HG02588 (cell line): ENCODE measurements around the gene DTNB.

Experiments
- ATAC-seq: cut with Tn5 transposase; IDR thresholded peaks from one replicate; pipeline ENCODE4 v1.9.1; 2021; ENCODE audit warnings: mild to moderate bottlenecking, moderate library complexity; ENCODE audit not compliant: unreplicated experiment

DTNB gene

DNA sequence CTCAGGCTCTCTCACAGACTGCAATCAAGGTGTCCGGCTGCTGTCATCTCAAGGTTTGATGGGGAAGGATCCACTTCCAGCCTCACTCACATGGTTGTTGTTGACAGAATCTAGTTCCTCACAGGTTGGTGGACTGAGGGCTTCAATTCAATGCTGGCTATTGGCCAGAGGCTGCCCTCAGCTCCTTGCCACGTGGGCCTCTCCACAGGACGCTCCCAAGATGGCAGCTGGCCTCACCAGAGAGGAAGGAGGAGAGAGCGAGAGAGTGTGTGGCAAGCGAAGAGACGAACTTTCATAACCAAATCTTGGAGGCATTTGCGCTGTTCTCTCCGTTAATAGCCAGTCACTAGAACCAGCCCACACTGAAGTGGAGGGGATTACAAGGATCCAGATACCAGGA is 318.1 kb downstream of the DTNB start:
- no peak for ATAC-seq

DNA sequence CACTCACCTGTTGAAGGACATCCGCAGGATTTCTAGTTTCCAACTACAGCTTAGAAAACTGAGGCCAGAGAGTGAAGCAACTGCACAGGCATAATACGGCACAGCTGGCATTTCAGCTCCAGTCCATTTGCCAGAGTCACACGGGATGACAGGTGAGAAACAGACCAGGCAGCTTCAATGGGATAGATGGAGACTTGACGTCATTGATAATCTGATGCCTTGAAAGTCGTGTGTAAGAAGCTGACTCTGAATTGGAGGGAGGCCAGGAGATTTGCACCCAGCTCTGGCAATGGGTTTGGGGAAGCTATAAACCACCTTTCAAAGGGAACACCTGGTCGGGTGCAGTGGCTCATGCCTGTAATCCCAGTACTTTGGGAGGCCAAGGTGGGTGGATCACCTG is 319.3 kb downstream of the DTNB start:
- ATAC-seq: no peak

DNA sequence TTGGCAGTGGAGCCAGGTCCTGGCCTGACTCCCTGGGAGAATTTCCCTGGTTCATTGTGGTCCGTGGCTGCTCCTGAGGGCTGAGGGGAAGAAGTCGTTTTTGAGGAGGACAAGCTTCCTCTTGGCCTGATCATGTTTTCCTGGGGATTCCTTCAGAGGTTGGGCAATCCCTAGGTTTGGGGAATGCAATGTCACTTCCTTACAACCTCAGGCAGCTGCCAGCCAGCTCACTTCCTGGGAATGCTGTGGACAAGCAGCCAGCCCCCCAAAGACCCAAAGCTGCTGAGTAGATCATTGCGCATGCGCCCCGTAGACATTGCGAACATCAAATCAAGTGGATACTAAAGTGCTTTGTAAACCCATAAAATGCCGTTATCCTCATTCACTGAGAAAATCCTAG is 324.0 kb downstream of the DTNB start:
- ATAC-seq: no peak

DNA sequence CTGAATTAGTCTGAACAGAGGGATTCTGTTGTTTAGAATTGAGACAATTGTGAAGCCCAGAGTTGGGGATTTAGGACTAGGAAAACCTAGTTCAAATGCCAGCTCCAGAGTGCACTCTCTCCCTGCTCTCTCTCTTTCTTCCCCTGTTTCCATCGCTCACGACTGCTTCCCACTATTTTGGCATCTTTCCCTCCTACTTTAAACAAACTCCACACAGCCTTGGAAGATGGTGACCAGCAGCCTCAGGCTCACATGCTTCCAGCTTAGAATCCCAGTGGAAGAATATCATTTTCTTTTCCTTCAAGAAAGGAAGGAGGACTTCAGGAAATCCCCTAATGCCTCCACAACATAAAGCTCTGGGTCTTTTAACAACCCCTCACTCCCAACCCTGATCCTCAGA is 325.5 kb downstream of the DTNB start:
- no peak for ATAC-seq

DNA sequence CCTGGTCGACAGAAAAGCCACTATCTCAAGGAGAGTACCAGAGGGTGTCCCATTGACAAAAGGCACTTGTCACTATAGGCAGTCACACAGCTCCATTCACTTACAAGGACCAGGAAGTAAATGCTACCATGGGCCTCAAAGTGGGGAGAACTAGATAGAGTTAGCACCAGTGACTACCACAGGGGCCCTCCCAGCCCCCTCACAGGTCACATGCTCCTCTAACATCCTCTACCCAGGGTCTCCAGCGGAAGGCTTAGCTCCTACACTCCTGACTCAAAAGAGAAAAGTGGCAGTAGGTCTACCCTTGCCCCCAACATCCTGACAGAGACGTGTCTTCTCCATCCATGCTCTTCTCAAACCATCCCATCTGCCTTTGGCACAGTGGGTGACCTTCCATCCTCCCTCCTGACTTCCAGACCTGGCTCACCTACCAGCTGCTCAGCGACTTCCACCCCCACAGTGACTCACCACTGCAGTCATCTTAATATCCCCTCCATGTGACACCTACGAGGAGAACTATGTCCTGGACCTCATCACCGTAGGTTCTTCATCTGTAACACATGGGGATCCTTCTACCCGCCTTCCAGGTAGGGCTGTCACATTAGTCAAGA is 326.1 kb downstream of the DTNB start:
- no peak for ATAC-seq

DNA sequence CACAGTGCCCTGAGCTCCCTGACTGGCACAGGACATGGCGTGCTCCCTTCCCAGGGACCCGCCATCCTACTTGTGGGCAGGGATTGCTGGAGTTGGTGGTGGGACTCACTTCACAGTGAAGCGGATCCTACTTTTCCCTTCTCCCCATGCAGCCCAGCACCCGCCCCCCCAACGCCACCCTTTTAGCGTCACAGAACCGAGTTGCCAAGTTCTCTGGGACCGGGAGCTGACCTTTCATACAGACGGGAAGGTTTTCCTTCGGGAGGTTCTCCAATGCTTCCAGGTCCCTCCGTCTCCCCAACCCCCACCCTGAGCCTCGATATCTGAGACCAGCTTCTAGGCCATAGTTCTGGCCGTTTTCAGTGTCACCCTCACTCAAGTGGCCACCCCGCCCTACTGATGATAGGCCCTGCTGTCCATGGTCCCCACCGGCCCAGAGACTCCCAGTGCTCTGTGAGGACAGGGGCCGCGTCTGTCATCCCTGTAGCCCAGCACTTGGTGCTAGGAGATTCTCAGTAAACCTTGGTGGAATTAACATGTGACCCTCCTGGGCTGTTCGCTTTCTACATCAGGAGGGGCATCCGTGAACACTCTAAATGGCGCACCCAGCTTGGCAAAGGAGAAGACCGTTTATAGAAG is 330.1 kb downstream of the DTNB start:
- ATAC-seq: no peak

DNA sequence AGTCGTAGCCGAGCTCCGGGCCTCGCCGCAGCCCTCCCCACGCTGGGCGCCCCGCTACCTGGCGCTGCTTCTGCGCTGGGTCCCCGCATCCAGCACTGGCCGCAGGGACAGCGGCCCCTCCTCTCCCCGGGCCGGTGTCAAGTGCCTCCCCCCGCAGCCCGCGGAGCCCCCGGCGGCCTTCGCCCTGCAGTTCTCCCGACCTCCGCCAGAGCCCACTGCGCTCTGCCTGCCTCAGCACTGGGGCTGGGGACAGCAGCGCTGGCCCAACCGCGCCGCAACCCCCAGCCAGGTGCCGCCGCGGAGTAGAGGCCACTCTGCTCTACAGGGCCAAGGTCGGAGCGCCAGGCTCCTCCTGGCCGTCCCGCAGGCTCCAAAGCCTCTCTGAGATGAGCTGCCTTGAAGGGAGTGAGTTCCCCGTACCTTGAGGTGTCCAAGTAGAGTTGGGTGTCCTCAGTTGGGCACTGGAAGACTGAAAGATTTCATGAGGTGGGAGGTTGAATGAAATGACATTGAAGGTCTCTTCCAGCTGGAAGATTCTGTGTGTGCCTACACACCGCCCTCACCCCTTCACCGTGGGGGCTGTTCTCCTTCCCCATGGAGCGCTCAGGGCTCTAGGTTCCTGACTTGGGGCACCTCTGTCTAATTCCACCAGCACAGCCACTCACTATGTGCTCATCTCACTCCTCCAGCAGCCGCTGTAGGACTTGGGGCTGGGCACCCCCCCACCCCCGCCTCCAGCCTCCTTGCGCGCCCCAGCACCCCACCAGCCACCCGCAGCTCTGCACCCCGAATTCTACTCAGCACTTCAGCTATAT is 330.8 kb downstream of the DTNB start:
- peak; percentile 62 for ATAC-seq

DNA sequence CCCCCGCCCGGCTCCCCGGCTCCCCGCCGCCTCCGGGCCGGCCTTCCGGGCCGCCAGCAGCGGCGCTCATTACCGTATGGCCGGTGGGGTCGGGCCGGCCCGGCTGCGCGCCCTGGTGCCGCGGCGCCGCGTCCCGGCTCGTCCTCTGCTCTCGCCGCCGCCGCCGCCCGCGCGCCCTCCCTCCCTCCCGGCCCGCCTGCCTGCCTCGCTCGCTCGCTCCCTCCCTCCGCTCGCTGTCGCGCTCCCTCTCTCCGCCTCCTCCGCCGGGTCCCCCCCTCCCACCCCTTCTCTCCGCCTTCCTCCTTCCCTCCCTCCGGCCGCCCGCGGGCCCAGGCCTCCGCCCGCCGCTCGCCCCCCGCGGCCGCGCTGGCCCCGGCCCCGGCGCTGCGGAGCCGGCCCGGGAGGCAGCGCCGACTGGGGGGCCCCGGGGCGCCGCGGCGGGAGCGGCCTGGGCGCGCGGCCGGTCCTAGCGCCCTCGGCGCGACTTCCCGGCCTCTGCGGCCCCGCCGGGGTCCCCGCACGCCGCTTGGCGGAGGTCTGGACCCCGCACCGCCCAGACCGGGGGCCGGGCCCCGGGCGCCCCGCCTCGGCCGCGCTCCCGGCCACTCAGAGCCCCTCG is 331.5 kb downstream of the DTNB start, which contains the start of gene DNMT3A:
Gene DNMT3A (minus strand): TSS at position 173 of the 619 bp plus-strand sequence. CDS start 27,941 bp downstream, outside the sequence.
- peak; percentile 34 for ATAC-seq

DNA sequence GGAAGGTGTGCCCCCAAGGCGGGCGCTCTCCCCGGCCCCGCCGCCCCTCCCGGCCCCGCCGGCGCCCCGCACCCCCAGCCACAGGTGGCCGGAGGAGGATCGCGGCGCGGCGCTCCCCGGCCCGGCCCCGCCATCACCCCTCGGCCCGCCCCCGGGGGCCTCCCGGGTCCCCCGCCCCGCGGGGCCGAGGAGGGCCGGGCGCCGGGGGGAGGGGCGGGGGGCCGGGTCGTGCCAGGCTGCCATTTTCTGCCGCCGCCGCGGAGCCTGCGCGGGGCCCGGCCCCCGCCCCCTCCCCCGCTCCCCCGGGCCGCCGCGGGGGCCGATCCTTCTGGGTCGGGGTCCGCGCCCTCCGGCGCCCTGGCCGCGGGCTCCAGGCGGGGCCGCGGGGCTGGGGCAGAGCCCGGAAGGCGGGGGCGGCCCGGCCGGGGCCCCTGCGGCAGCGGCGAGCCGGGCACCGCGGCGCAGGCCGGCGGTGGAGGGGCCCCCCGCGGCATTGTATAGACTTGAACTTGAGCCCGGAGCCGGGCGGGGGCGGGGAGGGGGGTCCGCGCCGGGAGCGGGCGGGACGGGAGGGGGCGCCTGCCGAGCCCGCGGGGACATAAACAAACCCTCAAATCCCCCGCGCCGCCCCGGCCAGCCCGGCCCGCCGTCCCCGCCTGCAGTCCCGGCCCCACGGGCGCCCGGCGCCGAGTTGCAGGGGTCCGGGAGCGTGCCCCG is 332.2 kb downstream of the DTNB start:
- ATAC-seq: peak; percentile 28

DNA sequence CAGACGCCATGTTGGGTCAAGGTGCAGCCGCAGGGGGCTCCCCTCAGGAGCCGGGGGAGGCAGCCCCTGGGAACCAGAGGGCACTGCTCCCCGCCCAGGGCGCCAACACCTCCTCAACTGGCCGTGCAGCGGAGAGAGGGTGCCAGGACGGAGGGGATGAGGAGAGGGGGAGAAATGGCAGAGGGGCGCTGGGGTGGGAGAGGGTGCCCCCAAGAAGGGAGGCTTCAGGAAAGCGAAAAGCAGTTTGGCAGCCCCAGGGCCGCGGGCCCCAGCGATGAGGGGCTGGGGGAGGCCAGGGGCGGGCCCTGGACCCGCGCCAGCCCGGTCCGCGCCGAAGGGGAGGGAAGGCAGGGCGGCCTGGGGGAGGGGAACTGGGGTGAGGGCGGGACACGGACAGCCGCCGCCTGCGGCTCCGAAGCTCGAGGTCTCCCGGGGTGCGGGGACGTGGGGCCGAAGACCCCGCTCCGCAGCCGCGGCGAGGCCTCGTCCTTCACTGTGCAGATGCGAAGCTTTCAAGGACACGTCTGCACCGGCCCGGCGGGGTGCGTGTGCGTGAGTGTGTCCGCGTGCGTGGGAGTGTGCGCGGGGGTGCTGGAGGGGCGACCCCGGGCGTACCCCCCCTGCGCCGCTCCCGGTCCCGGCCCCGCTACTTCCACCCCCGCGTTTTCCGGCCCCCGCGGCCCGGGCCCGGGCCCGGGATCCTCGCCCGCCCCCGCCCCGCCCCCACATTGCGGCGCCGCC is 333.0 kb downstream of the DTNB start:
- peak; percentile 1 for ATAC-seq

DNA sequence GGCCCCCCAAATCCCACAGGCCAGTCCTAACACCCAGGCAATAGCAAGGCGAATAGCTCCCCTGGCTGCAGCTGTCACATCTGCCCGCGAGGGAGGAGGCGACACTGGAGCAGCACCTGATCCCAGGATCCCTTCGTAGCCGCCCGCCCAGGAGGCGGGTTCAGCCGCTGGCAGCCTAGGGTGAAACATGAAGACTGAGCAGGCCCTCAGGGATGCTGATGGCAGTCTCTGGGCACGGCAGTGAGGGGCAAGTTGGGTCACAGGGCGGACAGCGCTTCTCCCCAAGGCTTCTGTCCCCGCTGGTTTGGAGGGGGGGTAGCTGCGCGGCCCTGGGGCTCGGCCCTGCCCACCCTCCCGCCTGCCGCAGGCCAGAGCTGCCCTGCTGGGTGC is 333.6 kb downstream of the DTNB start:
- no peak for ATAC-seq

DNA sequence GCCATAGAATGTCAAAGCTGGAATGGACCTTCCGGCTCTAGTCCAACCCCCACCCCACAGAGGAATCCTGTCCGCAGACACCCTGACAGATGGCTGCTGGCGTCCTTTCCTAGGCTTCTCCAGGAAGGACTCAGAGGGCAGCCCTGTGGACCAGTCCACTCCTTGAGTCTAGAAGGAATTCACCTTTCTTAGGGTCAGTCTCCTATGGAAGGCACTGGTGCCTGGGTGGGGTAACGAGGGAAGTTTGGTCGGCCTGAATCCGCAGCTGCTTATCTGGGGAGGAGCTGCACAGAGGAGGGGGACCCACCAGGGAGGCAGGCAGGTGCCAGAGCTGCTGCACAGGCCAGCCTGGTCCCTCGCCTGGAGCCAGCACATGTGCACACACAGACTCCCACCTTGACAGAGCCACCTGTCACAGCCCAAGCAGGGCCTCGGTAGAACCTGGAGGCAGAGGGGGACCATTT is 334.1 kb downstream of the DTNB start:
- ATAC-seq: no peak

DNA sequence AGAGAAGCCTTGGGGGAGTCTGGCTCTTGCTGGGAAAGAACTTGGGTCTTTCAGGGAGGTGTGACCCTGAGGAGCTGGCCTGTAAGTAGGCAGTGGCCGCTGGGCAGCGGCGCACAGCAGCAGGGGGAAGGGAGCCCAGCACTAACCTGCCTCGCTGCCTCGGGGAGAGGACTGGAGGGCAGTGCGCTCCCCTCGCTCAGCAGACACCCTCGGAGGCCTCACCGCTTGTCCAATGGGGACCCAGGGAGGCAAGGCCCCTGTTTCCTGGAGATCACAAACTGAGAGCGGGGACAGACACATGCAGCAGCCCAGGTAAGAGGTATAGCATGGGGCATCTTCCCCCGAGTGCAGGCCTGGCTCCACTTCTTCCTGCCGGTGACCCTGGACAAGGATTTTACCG is 335.0 kb downstream of the DTNB start:
- ATAC-seq: no peak

DNA sequence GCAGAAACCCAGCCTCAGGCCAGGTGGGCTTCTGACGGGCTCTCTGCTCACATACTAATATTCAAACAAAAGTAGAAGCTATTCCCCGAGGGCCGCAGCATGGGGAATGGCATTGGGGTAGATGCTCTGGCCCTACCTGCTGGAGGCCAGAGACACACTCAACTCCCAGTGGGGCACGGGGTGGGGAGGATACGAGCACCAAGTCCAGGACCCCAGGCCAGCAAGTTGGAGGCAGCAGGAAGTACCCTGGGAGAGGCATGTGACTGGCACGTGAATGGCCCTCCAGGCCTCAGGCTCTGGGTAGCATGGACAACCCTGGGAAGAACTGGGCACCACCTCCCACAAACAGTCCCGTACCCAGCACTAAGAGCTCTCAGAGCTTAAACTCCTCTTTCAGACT is 335.5 kb downstream of the DTNB start:
- ATAC-seq: no peak

DNA sequence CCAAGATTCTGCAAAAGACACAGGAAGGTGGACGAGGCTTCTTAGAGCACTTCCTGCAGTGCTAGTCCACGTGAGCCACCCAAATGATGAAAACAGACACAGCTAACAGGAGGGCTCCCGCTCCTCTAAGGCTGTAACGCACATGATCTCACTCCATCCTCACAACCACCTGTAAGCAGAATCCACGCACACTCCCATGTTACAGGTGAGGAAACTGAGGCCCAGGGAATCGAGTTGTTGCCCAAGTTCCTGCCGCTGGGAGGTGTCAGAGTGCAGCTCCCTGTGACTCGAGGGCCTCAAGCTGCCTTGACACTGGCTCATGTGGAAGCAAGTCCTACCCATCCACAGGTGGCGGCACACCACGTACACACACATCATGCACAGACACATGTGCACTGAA is 336.1 kb downstream of the DTNB start:
- no peak for ATAC-seq

DNA sequence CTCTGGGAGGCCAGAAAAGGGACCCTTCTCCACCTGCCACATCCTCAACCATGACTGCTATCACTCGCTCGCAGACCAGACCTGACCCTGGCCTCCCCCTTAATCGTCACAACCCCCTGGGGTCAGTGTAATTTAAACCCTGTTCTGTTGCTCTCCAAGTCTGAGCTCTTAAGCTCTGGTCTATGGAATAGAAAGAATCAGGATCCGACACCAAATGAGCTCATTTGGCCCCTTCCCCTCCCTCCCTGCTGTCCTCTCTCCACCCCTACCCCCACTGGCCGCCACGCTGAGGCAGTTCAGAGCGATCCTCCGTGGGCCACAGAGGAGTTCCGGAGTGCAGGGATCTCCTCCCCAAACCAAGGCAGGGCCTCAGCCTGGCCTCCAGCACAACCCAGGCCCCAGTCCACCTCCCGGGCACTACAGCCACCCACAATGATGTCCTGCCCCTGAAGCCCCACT is 337.0 kb downstream of the DTNB start:
- ATAC-seq: no peak

DNA sequence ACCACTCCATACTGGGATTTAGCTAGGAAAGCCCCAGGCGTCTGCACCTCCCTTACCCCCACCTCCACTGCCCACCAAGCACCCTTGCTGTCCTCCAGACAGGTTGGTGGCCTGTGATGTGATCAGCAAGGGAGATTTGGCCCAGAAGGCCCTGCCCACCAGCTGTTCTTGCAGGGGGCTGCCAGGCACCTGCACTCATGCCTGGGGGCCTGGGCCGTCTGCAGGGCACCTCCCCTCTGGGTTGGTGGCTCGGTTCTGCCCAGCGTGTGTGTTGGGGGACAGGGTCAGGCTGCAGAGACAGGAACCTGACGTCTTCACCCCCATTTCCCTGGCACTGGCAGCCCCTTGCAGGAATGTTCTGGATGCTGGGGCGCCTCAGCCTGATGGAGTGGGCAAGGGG is 337.4 kb downstream of the DTNB start:
- ATAC-seq: no peak

DNA sequence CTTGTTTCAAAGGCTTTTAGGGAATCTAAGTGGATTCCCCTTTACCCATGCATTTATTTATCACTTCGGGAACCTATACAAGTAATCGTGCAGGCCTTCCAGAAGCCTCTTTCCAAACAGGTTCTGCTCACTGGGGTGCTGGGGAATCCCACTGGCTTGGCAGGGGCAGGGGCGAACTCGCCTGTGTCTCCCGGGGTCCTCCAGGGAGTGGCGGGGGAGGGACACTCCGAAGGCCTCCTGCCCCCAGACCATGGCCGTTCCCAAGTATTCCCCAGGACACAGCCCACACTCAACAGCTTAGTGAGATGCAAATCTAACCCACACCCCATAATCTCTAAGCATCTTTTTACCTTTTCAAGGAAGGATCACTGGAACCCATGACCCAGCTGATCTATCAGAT is 338.2 kb downstream of the DTNB start:
- ATAC-seq: no peak

DNA sequence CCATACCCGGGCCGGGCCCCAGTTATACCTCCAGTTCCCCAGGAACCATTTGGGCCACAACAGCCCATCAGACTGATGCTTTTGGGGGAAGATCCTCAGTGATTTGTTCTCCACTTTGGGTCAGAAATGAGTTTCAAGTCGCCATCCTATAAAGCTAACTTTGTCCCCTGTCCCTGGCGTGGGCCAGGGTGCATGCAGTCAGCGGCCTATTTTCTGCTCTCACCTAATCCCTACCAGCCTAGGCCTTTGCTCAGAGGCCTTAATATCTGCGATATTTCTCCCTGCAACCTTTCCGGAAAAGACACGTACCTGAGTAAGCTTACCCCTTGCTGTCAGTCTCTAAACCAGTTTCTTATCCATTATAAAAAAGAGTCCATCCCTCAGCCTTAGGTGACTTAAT is 338.9 kb downstream of the DTNB start:
- no peak for ATAC-seq

DNA sequence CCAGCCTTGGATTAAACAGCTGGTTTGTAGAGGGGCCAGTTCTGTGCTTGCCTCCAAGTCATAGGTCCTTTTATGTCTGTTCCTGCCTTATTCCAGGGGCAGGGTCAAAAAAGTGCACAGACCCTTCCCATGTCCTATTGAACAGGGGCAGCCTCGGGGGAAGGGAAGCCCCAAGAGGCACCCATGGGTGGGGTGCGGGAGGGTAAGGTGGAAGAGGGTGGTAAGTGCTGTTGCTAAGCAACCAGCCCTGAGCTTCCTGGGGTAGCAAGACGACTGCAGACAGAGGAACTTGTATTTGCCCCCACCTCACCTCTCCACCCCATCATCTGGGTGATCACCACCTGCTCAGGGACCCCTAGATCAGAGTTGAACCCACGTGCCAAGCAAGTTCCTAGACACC is 339.4 kb downstream of the DTNB start:
- no peak for ATAC-seq
